H1 (cell line): Measurements from ENCODE around the gene CCDC174. TPM values are rescaled to one million over a fixed set of nuclear protein-coding genes. Genes with fewer than 3 reads are reported as not detected.

Experiments
- CTCF ChIA-PET: fragments of 300-600 bp; sonication (Branson Sonifier 250); formaldehyde crosslinking; loops from one replicate; lab custom pipeline; 2021; ENCODE audit not compliant: partially characterized antibody; lab: Charles Lee
- POLR2A ChIA-PET: fragments of 300-600 bp; sonication (Branson Sonifier 250); formaldehyde crosslinking; loops from one replicate; lab custom pipeline; 2021; ENCODE audit warnings: inconsistent platforms; ENCODE audit not compliant: partially characterized antibody; lab: Charles Lee
- DNase-seq, 2 experiments: peaks; one replicate each; pipeline versions ENCODE4 v3.0.0 to v3.0.0-alpha.2; 2010 to 2022; ENCODE audit warnings: low spot score in 2 of 2, low read depth in 1 of 2, mixed read lengths in 1 of 2
- FAIRE-seq: peaks from 2 replicates; lab custom pipeline; 2011; peaks lifted over from hg19 to GRCh38; lab: Jason Lieb, UNC
- H2AFZ ChIP-seq: 2 replicates; pipeline ENCODE4 v1.8.1; 2012; ENCODE audit warnings: low read length, inconsistent platforms
- H2AK5ac ChIP-seq: 2 replicates; pipeline ENCODE4 v1.6.1; 2013; ENCODE audit warnings: low read depth, low read length
- H2BK120ac ChIP-seq: replicated peaks from 2 replicates; pipeline ENCODE3; 2013; ENCODE audit warnings: low read depth, low read length, inconsistent platforms
- H2BK12ac ChIP-seq: 2 replicates; pipeline ENCODE4 v1.6.1; 2013; ENCODE audit warnings: low read depth, low read length
- H2BK15ac ChIP-seq: 2 replicates; pipeline ENCODE4 v1.6.1; 2013; ENCODE audit warnings: low read length
- H2BK20ac ChIP-seq: 2 replicates; pipeline ENCODE4 v1.6.1; 2013; ENCODE audit warnings: low read length
- H2BK5ac ChIP-seq: 2 replicates; pipeline ENCODE4 v1.6.1; 2013; ENCODE audit warnings: low read depth, low read length
- H3K14ac ChIP-seq: 2 replicates; pipeline ENCODE4 v1.6.1; 2013; ENCODE audit warnings: inconsistent platforms; ENCODE audit not compliant: insufficient read length
- H3K18ac ChIP-seq: 2 replicates; pipeline ENCODE4 v1.6.1; 2013; ENCODE audit warnings: low read length; ENCODE audit errors: extremely low read depth
- H3K23ac ChIP-seq: 2 replicates; pipeline ENCODE4 v1.6.1; 2013; ENCODE audit warnings: inconsistent platforms; ENCODE audit not compliant: insufficient read length
- H3K23me2 ChIP-seq: 2 replicates; pipeline ENCODE4 v1.6.1; 2013; ENCODE audit warnings: low read depth, low read length
- H3K27ac ChIP-seq: 2 replicates; pipeline ENCODE4 v1.6.1; 2011; ENCODE audit warnings: low read depth, low read length, inconsistent platforms
- H3K27me3 ChIP-seq, 4 experiments: replicated peaks in 1 of 4; 1 replicate in 1 of 4; 2 replicates in 3 of 4; pipeline versions ENCODE4 v1.6.1 to v1.8.1; 2011 to 2013; ENCODE audit warnings: low read length in 3 of 4, mild to moderate bottlenecking in 3 of 4, inconsistent platforms in 2 of 4, mixed read lengths in 2 of 4, moderate library complexity in 1 of 4; ENCODE audit not compliant: control insufficient read depth in 3 of 4, insufficient read depth in 3 of 4; ENCODE audit errors: extremely low read depth in 1 of 4
- H3K36me3 ChIP-seq, 4 experiments: 2 replicates each; pipeline versions ENCODE4 v1.6.1 to v1.8.1; 2011 to 2013; ENCODE audit warnings: mild to moderate bottlenecking in 4 of 4, low read length in 3 of 4, moderate library complexity in 2 of 4, control low read depth in 1 of 4, inconsistent platforms in 1 of 4; ENCODE audit not compliant: insufficient read depth in 4 of 4, control insufficient read depth in 2 of 4
- H3K4ac ChIP-seq: replicated peaks from 2 replicates; pipeline ENCODE3; 2013; ENCODE audit warnings: low read length, low read depth, mixed read lengths, inconsistent platforms; ENCODE audit not compliant: insufficient read length
- H3K4me1 ChIP-seq, 4 experiments: replicated peaks in 1 of 4; 1 replicate in 1 of 4; 2 replicates in 3 of 4; pipeline versions ENCODE4 v1.6.1 to v1.8.1; 2011 to 2013; ENCODE audit warnings: low read length in 3 of 4, inconsistent platforms in 2 of 4, mixed read lengths in 1 of 4; ENCODE audit not compliant: insufficient read depth in 4 of 4, control insufficient read depth in 3 of 4
- H3K4me2 ChIP-seq, 2 experiments: 2 replicates each; pipeline versions ENCODE4 v1.6.1 to v1.8.1; 2011 to 2013; ENCODE audit warnings: low read depth in 2 of 2, low read length in 2 of 2, control low read depth in 1 of 2, inconsistent platforms in 1 of 2, mild to moderate bottlenecking in 1 of 2; ENCODE audit not compliant: insufficient read depth in 1 of 2
- H3K4me3 ChIP-seq, 4 experiments: fragments of 200-600, 300-600 bp in 1 of 4; sonication (generic), shearing (Covaris generic), sonication (Bioruptor Twin) in 1 of 4; 2 replicates each; pipeline versions ENCODE4 v1.5.1 to v1.8.1; 2011 to 2016; ENCODE audit warnings: low read length in 4 of 4, low read depth in 3 of 4, control low read depth in 2 of 4, inconsistent platforms in 2 of 4, mild to moderate bottlenecking in 2 of 4, mixed read lengths in 1 of 4, moderate library complexity in 1 of 4; ENCODE audit not compliant: insufficient read depth in 2 of 4; ENCODE audit errors: extremely low read depth in 1 of 4
- H3K56ac ChIP-seq: replicated peaks from 2 replicates; pipeline ENCODE3; 2013; ENCODE audit warnings: low read depth, mild to moderate bottlenecking, mixed read lengths, low read length, inconsistent platforms; ENCODE audit not compliant: insufficient read length
- H3K79me1 ChIP-seq: 2 replicates; pipeline ENCODE4 v1.6.1; 2013; ENCODE audit warnings: low read depth, low read length, control low read depth
- H3K79me2 ChIP-seq, 2 experiments: 2 replicates each; pipeline versions ENCODE4 v1.6.1 to v1.8.1; 2012 to 2013; ENCODE audit warnings: low read length in 2 of 2, mild to moderate bottlenecking in 2 of 2, inconsistent platforms in 1 of 2; ENCODE audit not compliant: insufficient read depth in 2 of 2, control insufficient read depth in 1 of 2
- H3K9ac ChIP-seq, 4 experiments: replicated peaks in 1 of 4; 1 replicate in 1 of 4; 2 replicates in 3 of 4; pipeline versions ENCODE4 v1.6.1 to v1.8.1; 2011 to 2013; ENCODE audit warnings: low read depth in 3 of 4, low read length in 3 of 4, control low read depth in 2 of 4, mild to moderate bottlenecking in 2 of 4, moderate library complexity in 2 of 4, inconsistent platforms in 1 of 4; ENCODE audit errors: extremely low read depth in 1 of 4
- H3K9me3 ChIP-seq, 2 experiments: 2 replicates each; pipeline versions ENCODE4 v1.6.1 to v1.8.1; 2012 to 2013; ENCODE audit warnings: mild to moderate bottlenecking in 2 of 2, moderate library complexity in 2 of 2, control low read depth in 1 of 2, inconsistent platforms in 1 of 2, low read depth in 1 of 2, low read length in 1 of 2, mixed read lengths in 1 of 2; ENCODE audit not compliant: insufficient read depth in 2 of 2
- H4K20me1 ChIP-seq, 2 experiments: replicated peaks in 1 of 2; 2 replicates each; pipeline versions ENCODE3 to v1.8.1; 2011 to 2013; ENCODE audit warnings: inconsistent platforms in 2 of 2, low read length in 2 of 2, mild to moderate bottlenecking in 1 of 2; ENCODE audit not compliant: insufficient read depth in 2 of 2, control insufficient read depth in 1 of 2
- H4K5ac ChIP-seq: 2 replicates; pipeline ENCODE4 v1.6.1; 2013; ENCODE audit warnings: low read length, low read depth, mixed read lengths, inconsistent platforms; ENCODE audit not compliant: insufficient read length
- H4K8ac ChIP-seq: 2 replicates; pipeline ENCODE4 v1.8.0; 2013; ENCODE audit warnings: mild to moderate bottlenecking, moderate library complexity, low read length, inconsistent platforms; ENCODE audit not compliant: insufficient read depth; ENCODE audit errors: extremely low read depth
- H4K91ac ChIP-seq: replicated peaks from 2 replicates; pipeline ENCODE3; 2013; ENCODE audit warnings: low read length, mixed read lengths, inconsistent platforms; ENCODE audit not compliant: insufficient read length
- ATF2 ChIP-seq: IDR thresholded peaks from 2 replicates; pipeline ENCODE4 v1.6.1; 2012; ENCODE audit warnings: low read length, inconsistent platforms
- BRCA1 ChIP-seq: IDR thresholded peaks from 2 replicates; pipeline ENCODE4 v1.6.1; 2012; ENCODE audit warnings: low read depth, low read length, improper control_type of control experiment
- CTBP2 ChIP-seq: IDR thresholded peaks from 2 replicates; pipeline ENCODE4 v1.7.0; 2011; ENCODE audit warnings: borderline replicate concordance, mild to moderate bottlenecking, moderate library complexity, mixed read lengths, low read length; ENCODE audit not compliant: insufficient read depth, insufficient read length
- EZH2 ChIP-seq: fragments of 200-600 bp; sonication (generic); IDR thresholded peaks from 2 replicates; pipeline ENCODE4 v1.7.1; 2012; ENCODE audit warnings: low read depth, mild to moderate bottlenecking, moderate library complexity, low read length, inconsistent platforms; ENCODE audit not compliant: severe bottlenecking
- FOSL1 ChIP-seq: IDR thresholded peaks from 2 replicates; pipeline ENCODE4 v1.6.1; 2011; ENCODE audit warnings: mild to moderate bottlenecking, low read depth, low read length, moderate library complexity; ENCODE audit not compliant: insufficient read depth
- JUND ChIP-seq: IDR thresholded peaks from 2 replicates; pipeline ENCODE4 v1.6.1; 2011; ENCODE audit warnings: mild to moderate bottlenecking, improper control_type of control experiment, low read length
- NRF1 ChIP-seq: IDR thresholded peaks from 2 replicates; pipeline ENCODE4 v1.6.1; 2011; ENCODE audit warnings: mild to moderate bottlenecking, low read depth, low read length, improper control_type of control experiment
- RNF2 ChIP-seq: fragments of 200-900, 300-1000 bp; sonication (generic); IDR thresholded peaks from 2 replicates; pipeline ENCODE4 v1.7.1; 2016; ENCODE audit warnings: borderline replicate concordance, low read depth, mild to moderate bottlenecking, antibody characterized with exemption, low read length; ENCODE audit not compliant: poor library complexity, severe bottlenecking; ENCODE audit errors: missing control alignments
- WGBS, 2 experiments: shearing (Covaris generic) in 1 of 2; methylation state at CpG; one replicate each; pipeline versions ENCODE4 v1.1.6 to v1.1.7; 2013 to 2015; ENCODE audit warnings: low lambda C conversion rate in 2 of 2, mixed read lengths in 2 of 2, inconsistent platforms in 1 of 2, low coverage in 1 of 2, missing lambda C conversion rate in 1 of 2; ENCODE audit not compliant: insufficient replicate concordance in 2 of 2, insufficient coverage in 1 of 2, insufficient read length in 1 of 2; ENCODE audit errors: extremely low coverage in 1 of 2, missing lambda C conversion rate in 1 of 2; 5-methylcytosine and 5-hydroxymethylcytosine counted together
- polyA plus RNA-seq, 7 experiments: library from polyadenylated mRNA; depleted of rRNA in 3 of 7; stranded (reverse) in 5 of 7; unstranded in 2 of 7; fragments of >200 nt in 5 of 7; fragments of 200-250 nt in 2 of 7; gene quantifications; 1 replicate in 5 of 7; 2 replicates in 1 of 7; 4 replicates in 1 of 7; pipeline versions ENCODE4 v1.2.1 to v1.2.3, GENCODE V29; 2011 to 2013; ENCODE audit warnings: missing spikeins in 2 of 7, mixed read lengths in 2 of 7
- total RNA-seq: library from RNA; stranded (reverse); fragmentation: NEBNext Ultra II Directional; extraction: Animal tissue kit (Norgen Biotek cat#: 25700); gene quantifications from 2 replicates; pipeline ENCODE4 v1.2.1, GENCODE V29; 2021

CCDC174 gene
- total and polyA plus RNA-seq, 2 of the 8 experiments (the other 6 are each of a cell fraction or from before 2014, with no cell fraction given) = 3.5 to 11.9 TPM

DNA sequence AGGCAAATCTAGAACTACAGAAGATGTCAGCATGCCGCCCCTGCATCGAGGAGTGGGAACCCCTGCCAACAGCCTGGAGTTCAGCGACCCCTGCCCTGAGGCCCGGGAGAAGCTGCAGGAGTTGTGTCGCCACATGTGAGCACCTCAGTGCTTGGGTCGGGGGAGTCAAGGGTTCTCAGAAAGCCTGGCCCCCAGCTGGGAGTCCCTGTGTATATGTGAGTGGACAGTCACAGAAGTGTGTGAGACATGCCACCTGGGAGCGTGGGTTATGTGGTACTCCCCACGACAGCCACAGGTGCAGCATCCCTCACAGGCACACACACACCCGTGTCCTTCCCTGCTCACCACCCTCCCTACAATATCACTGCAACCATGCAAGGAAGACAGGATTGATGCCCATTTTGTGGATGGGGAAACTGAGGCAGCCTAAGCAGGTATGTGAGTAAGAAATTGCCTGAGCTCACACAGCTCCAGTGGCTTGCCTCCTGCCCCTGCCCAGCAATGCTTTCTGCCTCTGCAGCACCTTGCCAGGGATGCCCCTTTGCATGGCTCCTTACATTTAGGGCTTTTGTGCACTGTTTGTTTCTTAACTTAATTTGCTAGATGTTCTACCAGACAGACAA, 51.7 kb downstream of the CCDC174 start:
- WGBS, 2 experiments = 83% methylated on average over 9 of the region's 9 CpGs; no CpG with 5 or more reads in 1 of the 2 experiments
- Histone ChIP-seq H3K4me1 (no peaks in the 10 kb centered on the region), H3K4me2 (no peak overlapping the region), H3K23ac (no peak overlapping the region), H3K14ac (no peak overlapping the region), H3K27me3 (no peaks in the 10 kb centered on the region), H3K9ac (no peak overlapping the region), H2AFZ (no peak overlapping the region), H3K4me3 (no peak overlapping the region), H2BK15ac (no peak overlapping the region), H2BK5ac (no peak overlapping the region), H2BK20ac (no peak overlapping the region), H3K56ac (no peak overlapping the region), H3K27ac (no peak overlapping the region), H4K5ac (no peak overlapping the region), H2BK12ac (no peak overlapping the region), H3K9me3 (no peaks in the 10 kb centered on the region), H3K36me3 (no peaks in the 10 kb centered on the region), H3K4ac (no peak overlapping the region), H4K91ac (no peak overlapping the region), H3K79me2 (no peaks in the 10 kb centered on the region), H3K23me2 (peaks cover 3% of the 10 kb centered on the region; the same call in 1 of the 2 replicates), H3K79me1 (no peaks in the 10 kb centered on the region), H4K20me1 (no peaks in the 10 kb centered on the region), H3K18ac (no peak overlapping the region), H4K8ac (no peak overlapping the region), H2AK5ac (no peak overlapping the region), H2BK120ac (no peak overlapping the region)
- DNase-seq (peak in 1 of 2 experiments; percentile 28), FAIRE-seq (no peak)
- POLR2A ChIA-PET = no interaction called here
- CTCF ChIA-PET = interaction anchor here (1.2 to 2.6 kb wide), 3 partner anchors 15 to 58 kb away, joined by 3 to 6 read pairs (median 5); no protein-coding TSS in a partner anchor
- TF ChIP-seq EZH2 (no peak), NRF1 (no peak), ATF2 (no peak), BRCA1 (no peak), JUND (no peak), CTBP2 (no peak), FOSL1 (no peak), RNF2 (no peak)
